HG02763 (cell line): ENCODE data around the gene EEIG2.
A peak's percentile ranks its signal among the peaks of the same experiment; 100 is the strongest.
"Not testable (repeated sequence)": the region's sequence is repeated elsewhere in the genome, so short reads cannot be mapped to it uniquely, and the experiment has no call there.

Experiments used
- ATAC-seq: cut with Tn5 transposase; IDR thresholded peaks from one replicate; pipeline ENCODE4 v1.9.1; 2021; ENCODE audit warnings: mild to moderate bottlenecking, moderate library complexity; ENCODE audit not compliant: unreplicated experiment

Gene EEIG2

GRCh38 chr1:108559215-108560186, at the start of gene EEIG2:
TSS of gene EEIG2 (plus strand) at chr1:108560100. CDS start at chr1:108560429, 329 bp downstream.
- peak; percentile 85 for ATAC-seq

- ATAC-seq: no peak
These were observed 48.1 kb upstream of the EEIG2 start for GRCh38 chr1:108511764-108512163.

- peak; percentile 58 for ATAC-seq
These were observed 47.5 kb upstream of the EEIG2 start for GRCh38 chr1:108512239-108513043.

- ATAC-seq: no peak
These were observed 46.9 kb upstream of the EEIG2 start for GRCh38 chr1:108513044-108513415.

GRCh38 chr1:108513914-108514313, 46.0 kb upstream of the EEIG2 start:
- ATAC-seq: not testable (repeated sequence)

GRCh38 chr1:108517301-108517897, 42.5 kb upstream of the EEIG2 start:
- not testable (repeated sequence) for ATAC-seq

GRCh38 chr1:108521990-108522393, 37.9 kb upstream of the EEIG2 start:
- no peak for ATAC-seq

GRCh38 chr1:108523829-108524228, 36.1 kb upstream of the EEIG2 start:
- ATAC-seq: no peak

- no peak for ATAC-seq
These were observed 35.2 kb upstream of the EEIG2 start for GRCh38 chr1:108524676-108525075.

- ATAC-seq: no peak
These were observed 32.8 kb upstream of the EEIG2 start for GRCh38 chr1:108527135-108527534.

GRCh38 chr1:108527837-108528236, 32.1 kb upstream of the EEIG2 start:
- no peak for ATAC-seq

- ATAC-seq: no peak
These were observed 28.5 kb upstream of the EEIG2 start for GRCh38 chr1:108531444-108531843.

- ATAC-seq: no peak
These were observed 27.2 kb upstream of the EEIG2 start for GRCh38 chr1:108532730-108533129.

GRCh38 chr1:108533351-108534083, 26.4 kb upstream of the EEIG2 start:
- peak; percentile 37 for ATAC-seq

GRCh38 chr1:108534759-108535158, 25.1 kb upstream of the EEIG2 start:
- no peak for ATAC-seq

GRCh38 chr1:108535315-108535897, 24.5 kb upstream of the EEIG2 start:
- not testable (repeated sequence) for ATAC-seq

- ATAC-seq: not testable (repeated sequence)
These were observed 23.9 kb upstream of the EEIG2 start for GRCh38 chr1:108536021-108536420.

GRCh38 chr1:108536791-108537190, 23.1 kb upstream of the EEIG2 start:
- not testable (repeated sequence) for ATAC-seq

- no peak for ATAC-seq
These were observed 21.9 kb upstream of the EEIG2 start for GRCh38 chr1:108537976-108538375.

GRCh38 chr1:108540977-108541376, 18.9 kb upstream of the EEIG2 start:
- no peak for ATAC-seq
